DMS114 treated with DMSO at 0.1 percent for 48 hours (cell line): ENCODE measurements around the gene HMGCS2.
"Not testable (repeated sequence)": the region's sequence is repeated elsewhere in the genome, so short reads cannot be mapped to it uniquely, and the experiment has no call there.

Source experiments
- DNase-seq: peaks from one replicate; lab custom pipeline; 2025; ENCODE audit not compliant: unreplicated experiment; lab: John Stamatoyannopoulos, UW

Gene HMGCS2

GRCh38 chr1:119732465-119733168 lies 36.1 kb downstream of the HMGCS2 start:
- DNase-seq = no peak

GRCh38 chr1:119731741-119732430 lies 36.8 kb downstream of the HMGCS2 start:
- no peak for DNase-seq

GRCh38 chr1:119731060-119731459 lies 37.6 kb downstream of the HMGCS2 start:
- DNase-seq = no peak

- DNase-seq = no peak
These were observed 39.7 kb downstream of the HMGCS2 start for GRCh38 chr1:119729044-119729443.

- DNase-seq = no peak
These were observed 40.7 kb downstream of the HMGCS2 start for GRCh38 chr1:119727991-119728390.

- no peak for DNase-seq
These were observed 43.1 kb downstream of the HMGCS2 start for GRCh38 chr1:119725626-119726025.

- DNase-seq = no peak
These were observed 44.0 kb downstream of the HMGCS2 start for GRCh38 chr1:119724611-119725218.

GRCh38 chr1:119721896-119722295 lies 46.8 kb downstream of the HMGCS2 start:
- DNase-seq = no peak

GRCh38 chr1:119720866-119721440 lies 47.8 kb downstream of the HMGCS2 start:
- no peak for DNase-seq

GRCh38 chr1:119718972-119719371 lies 49.7 kb downstream of the HMGCS2 start:
- no peak for DNase-seq

GRCh38 chr1:119718409-119718808 lies 50.3 kb downstream of the HMGCS2 start:
- no peak for DNase-seq

GRCh38 chr1:119715542-119715941 lies 53.2 kb downstream of the HMGCS2 start:
- no peak for DNase-seq

GRCh38 chr1:119714583-119714982 lies 54.1 kb downstream of the HMGCS2 start:
- no peak for DNase-seq

GRCh38 chr1:119713749-119714456 lies 54.8 kb downstream of the HMGCS2 start:
- DNase-seq = no peak

- no peak for DNase-seq
These were observed 55.5 kb downstream of the HMGCS2 start for GRCh38 chr1:119713039-119713748.

- peak; percentile 69 for DNase-seq
These were observed 56.2 kb downstream of the HMGCS2 start for GRCh38 chr1:119712342-119713038.

GRCh38 chr1:119711804-119712341 lies 56.8 kb downstream of the HMGCS2 start, which contains the start of gene PHGDH:
TSS of gene PHGDH (plus strand) at chr1:119711934. CDS start at chr1:119712023, 89 bp downstream.
- DNase-seq = peak; percentile 92

GRCh38 chr1:119711356-119711803 lies 57.3 kb downstream of the HMGCS2 start:
- not testable (repeated sequence) for DNase-seq

- DNase-seq = not testable (repeated sequence)
These were observed 62.1 kb downstream of the HMGCS2 start for GRCh38 chr1:119706599-119706998.
